Caco-2 (cell line): Measurements from ENCODE around the gene MYO7B. TPM values are rescaled to one million over a fixed set of nuclear protein-coding genes. Genes with fewer than 3 reads are reported as not detected.

ENCODE experiments used
- BruUV-seq: library from RNA; stranded (reverse); fragments of 400-500 nt; replicated peaks from 2 replicates; lab custom pipeline; 2021; lab: Mats Ljungman, UMichigan
- CTCF ChIA-PET: fragments of 300-600 bp; sonication (Branson Sonifier 250); formaldehyde crosslinking; loops from one replicate; lab custom pipeline; 2022; ENCODE audit warnings: antibody characterized with exemption; lab: Charles Lee
- POLR2A ChIA-PET: fragments of 300-600 bp; sonication (Branson Sonifier 250); formaldehyde crosslinking; loops from one replicate; lab custom pipeline; 2022; ENCODE audit warnings: antibody characterized with exemption; lab: Charles Lee
- DNase-seq, 2 experiments: peaks; one replicate each; pipeline versions ENCODE4 v3.0.0 to v3.0.0-alpha.2; 2020 to 2022
- H3K27me3 ChIP-seq: replicated peaks from 2 replicates; pipeline ENCODE4 v1.6.0; 2011; ENCODE audit warnings: low read length; ENCODE audit not compliant: control insufficient read depth, insufficient read depth
- H3K36me3 ChIP-seq: 2 replicates; pipeline ENCODE4 v1.5.1; 2011; ENCODE audit warnings: low read length; ENCODE audit not compliant: control insufficient read depth, insufficient read depth
- H3K4me1 ChIP-seq: fragments of 250-450 bp; sonication (Bioruptor Pico); 2 replicates; pipeline ENCODE4 v1.5.1; 2020; ENCODE audit warnings: mild to moderate bottlenecking
- H3K4me3 ChIP-seq: 2 replicates; pipeline ENCODE4 v1.5.1; 2011; ENCODE audit warnings: low read depth, mild to moderate bottlenecking, control low read depth, low read length
- H3K9me3 ChIP-seq: fragments of 250-450 bp; sonication (Bioruptor Pico); 2 replicates; pipeline ENCODE4 v1.5.1; 2020; ENCODE audit warnings: mild to moderate bottlenecking, moderate library complexity
- H3K27ac Mint-ChIP-seq: one replicate; pipeline ENCODE4 v1.8.0; 2022; ENCODE audit warnings: mixed read lengths; ENCODE audit not compliant: unreplicated experiment
- H3K27me3 Mint-ChIP-seq: one replicate; pipeline ENCODE4 v1.8.0; 2022; ENCODE audit warnings: mixed read lengths; ENCODE audit not compliant: insufficient read depth, unreplicated experiment
- H3K36me3 Mint-ChIP-seq: one replicate; pipeline ENCODE4 v1.8.0; 2022; ENCODE audit warnings: mild to moderate bottlenecking, mixed read lengths; ENCODE audit not compliant: insufficient read depth, unreplicated experiment
- H3K4me1 Mint-ChIP-seq: one replicate; pipeline ENCODE4 v1.8.0; 2022; ENCODE audit warnings: low read depth, mixed read lengths; ENCODE audit not compliant: unreplicated experiment
- H3K4me3 Mint-ChIP-seq: one replicate; pipeline ENCODE4 v1.8.0; 2022; ENCODE audit warnings: mild to moderate bottlenecking, moderate library complexity, mixed read lengths; ENCODE audit not compliant: unreplicated experiment
- H3K9me3 Mint-ChIP-seq: one replicate; pipeline ENCODE4 v1.8.0; 2022; ENCODE audit warnings: mixed read lengths; ENCODE audit not compliant: unreplicated experiment
- CTCF ChIP-seq, 2 experiments: fragments of 200-600 bp in 1 of 2; IDR thresholded peaks; 1 replicate in 1 of 2; 2 replicates in 1 of 2; pipeline versions ENCODE4 v1.5.1 to v1.8.0; 2011 to 2022; ENCODE audit warnings: antibody characterized with exemption in 1 of 2, control low read depth in 1 of 2, inconsistent platforms in 1 of 2, low read depth in 1 of 2, low read length in 1 of 2, mild to moderate bottlenecking in 1 of 2, moderate library complexity in 1 of 2; ENCODE audit not compliant: insufficient read depth in 1 of 2, severe bottlenecking in 1 of 2, unreplicated experiment in 1 of 2
- intact Hi-C: fragments of 100-400 bp; cut with micrococcal nuclease; formaldehyde crosslinking; loops from one replicate; pipeline ENCODE4 v1.10.0; 2022; ENCODE audit not compliant: unreplicated experiment
- total RNA-seq: library from RNA; stranded (reverse); gene quantifications from 2 replicates; pipeline ENCODE4 v1.2.3, GENCODE V29; 2022

MYO7B gene
- total RNA-seq, 1 experiment from 2014 or later, result 0.27 TPM

DNA sequence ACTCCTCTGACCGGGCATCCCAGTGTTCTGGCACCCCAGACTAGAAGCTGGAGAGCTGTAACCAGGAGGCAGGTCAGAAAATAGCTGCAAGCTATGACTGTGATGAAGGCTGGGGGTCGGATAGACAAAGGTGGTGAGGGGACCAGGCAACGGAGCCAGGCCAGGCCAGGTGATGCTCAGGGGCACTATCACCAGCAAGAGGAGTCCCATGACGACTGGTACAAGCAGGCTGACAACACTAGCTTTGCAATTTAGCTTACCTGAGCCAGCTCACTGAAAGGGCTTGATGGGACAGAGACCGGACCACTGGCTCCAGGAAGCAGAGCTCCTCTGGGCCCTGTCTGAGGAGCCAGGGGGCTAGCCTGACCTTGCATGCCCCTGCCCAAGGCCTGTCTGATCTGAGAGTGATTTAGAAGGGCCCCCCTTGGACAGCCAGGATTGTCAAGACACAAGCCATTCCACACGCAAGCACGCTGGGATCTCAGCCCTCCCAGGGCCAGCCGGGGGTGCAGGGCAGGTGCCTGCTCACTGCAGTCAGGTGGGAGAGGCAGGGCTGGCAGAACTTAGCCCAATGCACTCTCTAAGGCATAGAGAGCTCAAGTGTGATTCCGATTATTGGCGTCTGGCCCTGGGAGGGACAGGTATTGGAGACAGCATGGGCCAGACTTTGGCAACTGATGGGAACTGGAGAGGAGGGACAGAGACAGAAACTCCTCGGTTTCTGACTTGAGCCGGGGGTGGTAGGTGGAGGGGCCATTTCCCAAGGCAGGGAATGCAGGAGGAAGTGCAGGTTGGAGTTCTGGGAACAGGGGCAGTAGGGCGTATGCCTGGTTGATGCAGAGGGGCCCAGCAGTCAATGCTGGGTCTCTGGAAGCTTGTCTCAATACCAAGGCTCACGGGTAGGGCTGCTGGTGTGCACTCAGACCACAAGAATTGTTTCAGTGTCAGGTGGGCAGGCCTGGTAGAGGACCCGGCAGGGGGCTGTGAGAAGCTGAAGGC is 47.7 kb downstream of the MYO7B start:
- no peak overlapping the region for H3K27ac Mint-ChIP-seq
- Histone ChIP-seq H3K36me3 (no peaks in the 10 kb centered on the region), H3K4me3 (no peak overlapping the region), H3K27me3 (no peaks in the 10 kb centered on the region), H3K9me3 (no peaks in the 10 kb centered on the region), H3K4me1 (no peaks in the 10 kb centered on the region)
- no peaks in the 10 kb centered on the region for H3K36me3 Mint-ChIP-seq
- H3K4me1 Mint-ChIP-seq, result no peaks in the 10 kb centered on the region
- CTCF ChIA-PET, result no interaction called here
- DNase-seq, result no peak
- intact Hi-C loops, result no loop called here
- H3K27me3 Mint-ChIP-seq, result no peaks in the 10 kb centered on the region
- TF ChIP-seq CTCF (IDR thresholded peaks at IDR 0.05; ENCODE audit: insufficient read depth in 1 of 2, low read depth in 1 of 2, low read length in 1 of 2, severe bottlenecking in 1 of 2, unreplicated experiment in 1 of 2), result no peak
- no TSS peak for BruUV-seq
- POLR2A ChIA-PET, result no interaction called here
- no peaks in the 10 kb centered on the region for H3K9me3 Mint-ChIP-seq
- no peak overlapping the region for H3K4me3 Mint-ChIP-seq

DNA sequence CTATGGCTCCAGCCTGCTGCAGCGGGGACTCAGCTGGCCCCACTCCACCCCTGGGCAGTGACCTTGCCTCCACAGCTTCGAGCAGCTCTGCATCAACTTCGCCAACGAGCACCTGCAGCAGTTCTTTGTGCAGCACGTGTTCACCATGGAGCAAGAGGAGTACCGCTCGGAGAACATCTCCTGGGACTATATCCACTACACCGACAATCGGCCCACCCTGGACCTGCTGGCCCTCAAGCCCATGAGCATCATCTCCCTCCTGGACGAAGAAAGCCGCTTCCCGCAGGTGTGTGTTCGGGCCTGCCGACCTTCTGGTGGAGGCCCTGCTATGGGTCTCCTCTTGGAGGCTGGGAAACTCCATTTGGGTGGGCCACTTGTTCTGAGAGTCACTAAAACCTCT is 48.6 kb downstream of the MYO7B start:
- no peaks in the 10 kb centered on the region for H3K4me1 Mint-ChIP-seq
- no peak overlapping the region for H3K27ac Mint-ChIP-seq
- no TSS peak for BruUV-seq
- no peaks in the 10 kb centered on the region for H3K36me3 Mint-ChIP-seq
- H3K27me3 Mint-ChIP-seq, result no peaks in the 10 kb centered on the region
- Histone ChIP-seq H3K36me3 (no peaks in the 10 kb centered on the region), H3K4me1 (no peaks in the 10 kb centered on the region), H3K4me3 (no peak overlapping the region), H3K27me3 (no peaks in the 10 kb centered on the region), H3K9me3 (no peaks in the 10 kb centered on the region)
- H3K4me3 Mint-ChIP-seq, result no peak overlapping the region
- H3K9me3 Mint-ChIP-seq, result no peaks in the 10 kb centered on the region
- no peak for TF ChIP-seq CTCF (IDR thresholded peaks at IDR 0.05; ENCODE audit: insufficient read depth in 1 of 2, low read depth in 1 of 2, low read length in 1 of 2, severe bottlenecking in 1 of 2, unreplicated experiment in 1 of 2)
- ChIA-PET CTCF (no interaction called here), POLR2A (no interaction called here)
- no peak for DNase-seq
- intact Hi-C loops, result no loop called here

DNA sequence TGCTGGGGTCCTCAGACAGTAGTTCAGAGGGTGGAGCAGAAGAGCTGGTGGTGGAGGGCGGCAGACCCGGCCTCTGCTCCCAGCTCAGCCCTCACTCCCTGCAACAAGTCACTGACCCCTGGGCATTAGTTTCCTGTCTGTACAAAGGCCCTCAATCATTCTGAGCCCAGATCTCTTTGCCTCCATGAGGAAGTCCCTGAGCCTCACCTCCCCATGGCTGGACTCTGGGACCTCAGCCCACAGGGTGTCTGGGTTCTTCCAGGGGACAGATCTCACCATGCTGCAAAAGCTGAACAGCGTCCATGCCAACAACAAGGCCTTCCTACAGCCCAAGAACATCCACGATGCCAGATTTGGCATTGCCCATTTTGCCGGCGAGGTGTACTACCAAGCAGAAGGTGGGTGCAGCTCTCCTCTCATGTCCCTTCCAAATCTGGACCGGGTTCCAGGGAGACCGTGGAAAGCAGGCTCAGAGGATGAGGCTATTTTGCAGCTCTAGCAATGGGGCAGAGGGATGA is 49.1 kb downstream of the MYO7B start:
- POLR2A ChIA-PET, result no interaction called here
- Mint-ChIP-seq H3K36me3 (no peaks in the 10 kb centered on the region), H3K4me1 (no peaks in the 10 kb centered on the region), H3K9me3 (no peaks in the 10 kb centered on the region), H3K4me3 (no peak overlapping the region), H3K27ac (no peak overlapping the region), H3K27me3 (no peaks in the 10 kb centered on the region)
- H3K4me3 ChIP-seq, result no peak overlapping the region
- H3K4me1 ChIP-seq, result no peaks in the 10 kb centered on the region
- DNase-seq, result no peak
- no peaks in the 10 kb centered on the region for H3K27me3 ChIP-seq
- no peaks in the 10 kb centered on the region for H3K36me3 ChIP-seq
- H3K9me3 ChIP-seq, result no peaks in the 10 kb centered on the region
- intact Hi-C loops, result no loop called here
- no peak for TF ChIP-seq CTCF (IDR thresholded peaks at IDR 0.05; ENCODE audit: insufficient read depth in 1 of 2, low read depth in 1 of 2, low read length in 1 of 2, severe bottlenecking in 1 of 2, unreplicated experiment in 1 of 2)
- BruUV-seq, result no TSS peak
- CTCF ChIA-PET, result no interaction called here
